IPS-15b (cell line): ENCODE measurements around the gene ZNF317.
"Not testable (repeated sequence)": the region's sequence is repeated elsewhere in the genome, so short reads cannot be mapped to it uniquely, and the experiment has no call there.

ENCODE experiments used
- H3K27me3 ChIP-seq: one replicate; pipeline ENCODE4 v1.6.1; 2013; ENCODE audit warnings: low read length; ENCODE audit not compliant: control insufficient read depth, insufficient read depth
- H3K36me3 ChIP-seq: one replicate; pipeline ENCODE4 v1.6.1; 2013; ENCODE audit warnings: low read length; ENCODE audit not compliant: control insufficient read depth, insufficient read depth
- H3K4me1 ChIP-seq: one replicate; pipeline ENCODE4 v1.6.1; 2013; ENCODE audit warnings: mild to moderate bottlenecking, low read length; ENCODE audit not compliant: control insufficient read depth, insufficient read depth
- H3K4me3 ChIP-seq: one replicate; pipeline ENCODE4 v1.5.1; 2013; ENCODE audit warnings: low read depth, low read length
- H3K9ac ChIP-seq: one replicate; pipeline ENCODE4 v1.6.1; 2013; ENCODE audit warnings: low read depth, mild to moderate bottlenecking, low read length
- H3K9me3 ChIP-seq: one replicate; pipeline ENCODE4 v1.6.1; 2013; ENCODE audit warnings: mild to moderate bottlenecking, low read length; ENCODE audit not compliant: control insufficient read depth, insufficient read depth

Gene ZNF317

GRCh38 chr19:9178901-9179300, 38.7 kb downstream of the ZNF317 start, which contains the start of gene OR7D2:
Gene OR7D2 (plus strand): TSS chr19:9178979. CDS start chr19:9185782, 6,803 bp downstream.
- H3K36me3 ChIP-seq: no peaks in the 10 kb centered on the region
- H3K27me3 ChIP-seq: no peaks in the 10 kb centered on the region
- H3K4me3 ChIP-seq: no peak within 1 kb of the TSS
- H3K9ac ChIP-seq: no peak within 1 kb of the TSS
- no peaks in the 10 kb centered on the region for H3K9me3 ChIP-seq
- no peaks in the 10 kb centered on the region for H3K4me1 ChIP-seq

GRCh38 chr19:9183000-9183399, 42.8 kb downstream of the ZNF317 start:
- no peaks in the 10 kb centered on the region for H3K36me3 ChIP-seq
- no peaks in the 10 kb centered on the region for H3K4me1 ChIP-seq
- H3K4me3 ChIP-seq: no peak overlapping the region
- H3K9ac ChIP-seq: no peak overlapping the region
- no peaks in the 10 kb centered on the region for H3K9me3 ChIP-seq
- no peaks in the 10 kb centered on the region for H3K27me3 ChIP-seq

GRCh38 chr19:9187191-9187590, 47.0 kb downstream of the ZNF317 start:
- Histone ChIP-seq H3K9me3 (no peaks in the 10 kb centered on the region), H3K27me3 (no peaks in the 10 kb centered on the region), H3K36me3 (no peaks in the 10 kb centered on the region), H3K4me1 (peaks cover 6% of the 10 kb centered on the region), H3K9ac (no peak overlapping the region), H3K4me3 (no peak overlapping the region)

- H3K36me3 ChIP-seq: no peaks in the 10 kb centered on the region
- no peaks in the 10 kb centered on the region for H3K9me3 ChIP-seq
- H3K9ac ChIP-seq: no peak overlapping the region
- H3K4me1 ChIP-seq: peaks cover 6% of the 10 kb centered on the region
- no peaks in the 10 kb centered on the region for H3K27me3 ChIP-seq
- H3K4me3 ChIP-seq: peak overlapping the region; percentile 33
Measured at GRCh38 chr19:9189535-9189934, 49.3 kb downstream of the ZNF317 start.

- not testable (repeated sequence) for H3K27me3 ChIP-seq, H3K9ac ChIP-seq, H3K4me3 ChIP-seq, H3K4me1 ChIP-seq, H3K36me3 ChIP-seq, H3K9me3 ChIP-seq
Measured at GRCh38 chr19:9198044-9198443, 57.8 kb downstream of the ZNF317 start.

- Histone ChIP-seq H3K27me3 (no peaks in the 10 kb centered on the region), H3K4me3 (no peak overlapping the region), H3K36me3 (no peaks in the 10 kb centered on the region), H3K4me1 (no peaks in the 10 kb centered on the region), H3K9me3 (peaks cover 2% of the 10 kb centered on the region), H3K9ac (no peak overlapping the region)
Measured at GRCh38 chr19:9205501-9206113, 65.4 kb downstream of the ZNF317 start.
